Omental fat pad (tissue), 4 donors: Measurements from ENCODE around the gene RRP7A. TPM values are rescaled to one million over a fixed set of nuclear protein-coding genes. Genes with fewer than 3 reads are reported as not detected.
"Not testable (repeated sequence)": the region's sequence is repeated elsewhere in the genome, so short reads cannot be mapped to it uniquely, and the experiment has no call there.

Source experiments
- ATAC-seq: fragments of 150-250 bp; one replicate; pipeline ENCODE4 v1.9.1; 2016; ENCODE audit warnings: mild to moderate bottlenecking, moderate library complexity; ENCODE audit not compliant: low FRiP score
- DNase-seq: peaks from one replicate; pipeline ENCODE4 v3.0.0-alpha.2; 2019; ENCODE audit warnings: low spot score
- total RNA-seq, 4 donors: library from RNA; depleted of rRNA; stranded (reverse); fragments of >200 nt; gene quantifications; one replicate each; pipeline ENCODE4 v1.1.0, GENCODE V29; 2016
- TF ChIP-seq, protein P1 (sequence below), 3 donors: fragments of 450-650 bp; IDR thresholded peaks; one replicate each; pipeline ENCODE4 v1.5.1; 2016 to 2017; ENCODE audit warnings: antibody characterized with exemption in 3 of 3, mild to moderate bottlenecking in 3 of 3, moderate library complexity in 2 of 3

Gene RRP7A, protein sequence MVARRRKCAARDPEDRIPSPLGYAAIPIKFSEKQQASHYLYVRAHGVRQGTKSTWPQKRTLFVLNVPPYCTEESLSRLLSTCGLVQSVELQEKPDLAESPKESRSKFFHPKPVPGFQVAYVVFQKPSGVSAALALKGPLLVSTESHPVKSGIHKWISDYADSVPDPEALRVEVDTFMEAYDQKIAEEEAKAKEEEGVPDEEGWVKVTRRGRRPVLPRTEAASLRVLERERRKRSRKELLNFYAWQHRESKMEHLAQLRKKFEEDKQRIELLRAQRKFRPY
- 10 to 100 TPM; 19.3 to 28.6 (median 23.4) TPM for total RNA-seq

DNA sequence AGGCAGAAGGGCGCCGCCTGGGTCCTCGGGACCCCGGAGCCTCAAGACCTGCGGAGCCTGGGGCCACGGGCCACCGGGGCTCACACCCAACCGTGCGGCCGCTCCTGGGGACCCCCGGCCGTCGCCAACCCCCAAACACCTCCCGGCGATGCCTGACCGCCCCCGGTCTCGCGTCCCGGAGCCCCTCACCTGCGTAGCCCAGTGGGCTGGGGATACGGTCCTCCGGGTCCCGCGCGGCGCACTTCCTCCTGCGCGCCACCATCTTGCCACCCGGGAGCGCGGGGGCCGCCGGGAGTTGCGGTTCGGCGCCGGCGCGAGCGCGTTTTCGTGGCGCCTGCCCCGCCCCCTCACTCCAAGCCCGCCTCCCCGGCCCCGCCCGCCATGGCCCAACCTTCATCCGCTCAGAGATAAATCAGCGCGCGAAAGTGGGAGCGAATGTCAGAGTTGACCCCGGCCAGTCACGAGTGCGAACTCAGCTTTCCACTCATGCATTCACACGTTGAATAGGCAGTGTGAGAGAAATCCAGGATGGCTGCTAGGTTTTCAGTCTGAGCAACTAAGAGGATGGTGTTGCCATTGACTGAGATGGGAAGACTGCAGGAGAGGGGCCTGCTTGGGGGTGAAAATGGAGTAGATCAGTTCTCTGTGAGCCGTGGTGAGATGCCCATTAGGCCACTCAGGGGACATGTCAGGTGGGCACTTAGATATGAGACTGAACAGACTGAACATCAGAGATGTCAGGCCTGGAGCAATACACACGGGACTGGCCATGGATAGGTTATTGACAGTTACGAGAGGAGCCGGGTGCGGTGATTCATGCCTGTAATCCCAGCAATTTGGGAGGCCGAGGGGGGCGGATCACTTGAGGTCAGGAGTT is at the start of gene RRP7A:
RRP7A (minus strand) TSS at position 272 of the 877 bp plus-strand sequence; CDS start at position 262, 10 bp downstream.
- peak; percentile 61 for DNase-seq
- TF ChIP-seq, protein P1, sequence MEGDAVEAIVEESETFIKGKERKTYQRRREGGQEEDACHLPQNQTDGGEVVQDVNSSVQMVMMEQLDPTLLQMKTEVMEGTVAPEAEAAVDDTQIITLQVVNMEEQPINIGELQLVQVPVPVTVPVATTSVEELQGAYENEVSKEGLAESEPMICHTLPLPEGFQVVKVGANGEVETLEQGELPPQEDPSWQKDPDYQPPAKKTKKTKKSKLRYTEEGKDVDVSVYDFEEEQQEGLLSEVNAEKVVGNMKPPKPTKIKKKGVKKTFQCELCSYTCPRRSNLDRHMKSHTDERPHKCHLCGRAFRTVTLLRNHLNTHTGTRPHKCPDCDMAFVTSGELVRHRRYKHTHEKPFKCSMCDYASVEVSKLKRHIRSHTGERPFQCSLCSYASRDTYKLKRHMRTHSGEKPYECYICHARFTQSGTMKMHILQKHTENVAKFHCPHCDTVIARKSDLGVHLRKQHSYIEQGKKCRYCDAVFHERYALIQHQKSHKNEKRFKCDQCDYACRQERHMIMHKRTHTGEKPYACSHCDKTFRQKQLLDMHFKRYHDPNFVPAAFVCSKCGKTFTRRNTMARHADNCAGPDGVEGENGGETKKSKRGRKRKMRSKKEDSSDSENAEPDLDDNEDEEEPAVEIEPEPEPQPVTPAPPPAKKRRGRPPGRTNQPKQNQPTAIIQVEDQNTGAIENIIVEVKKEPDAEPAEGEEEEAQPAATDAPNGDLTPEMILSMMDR (IDR thresholded peaks at IDR 0.05): no peak
- ATAC-seq: peak; percentile 87

- not testable (repeated sequence) for DNase-seq, ATAC-seq
Observed at GRCh38 chr22:42567950-42568349, 48.4 kb upstream of the RRP7A start.

DNA sequence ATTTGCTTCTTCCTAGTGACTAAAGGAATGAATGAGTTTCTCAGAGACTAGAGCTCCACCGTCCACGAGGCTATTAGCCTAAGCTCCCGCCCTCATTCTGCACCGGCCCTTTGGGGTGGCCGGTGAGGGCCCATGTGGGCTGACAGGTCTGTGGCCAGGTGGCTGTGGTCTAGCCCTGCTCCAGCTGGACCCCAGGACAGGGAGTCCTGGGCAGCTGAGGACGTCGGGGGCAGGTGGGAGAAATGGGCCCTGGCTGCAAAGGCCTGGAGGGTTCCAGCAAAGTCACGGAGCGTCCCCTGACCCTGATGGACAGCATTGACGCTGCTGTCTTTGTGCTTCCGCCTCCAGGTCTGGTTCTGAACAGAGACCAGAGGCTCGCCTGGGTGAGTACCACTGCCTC is 46.4 kb upstream of the RRP7A start:
- TF ChIP-seq, protein P1 (IDR thresholded peaks at IDR 0.05): no peak
- ATAC-seq: no peak

GRCh38 chr22:42564699-42565098 is 45.1 kb upstream of the RRP7A start:
- TF ChIP-seq, protein P1 (IDR thresholded peaks at IDR 0.05): no peak
- ATAC-seq (no peak), DNase-seq (no peak)

More for the DNA sequence above, 46.4 kb upstream of the RRP7A start:
- DNase-seq: no peak

DNA sequence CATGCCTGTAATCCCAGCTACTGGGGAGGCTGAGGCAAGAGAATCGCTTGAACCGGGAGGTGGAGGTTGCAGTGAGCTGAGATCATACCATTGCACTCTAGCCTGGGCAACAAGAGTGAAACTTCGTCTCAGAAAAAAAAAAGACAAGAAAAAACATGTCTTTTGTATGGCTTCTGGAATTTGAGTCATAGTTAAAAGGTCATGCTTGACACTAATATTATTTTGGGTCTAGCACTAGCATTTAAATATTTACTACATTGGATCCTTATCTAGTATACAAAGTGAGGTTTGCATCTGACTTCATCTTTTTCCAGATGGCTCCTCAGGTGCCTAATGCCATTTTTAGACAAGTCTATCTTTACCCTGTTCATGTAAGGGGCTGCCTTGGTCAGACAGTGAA is 44.3 kb upstream of the RRP7A start:
- DNase-seq, ATAC-seq: not testable (repeated sequence)

DNA sequence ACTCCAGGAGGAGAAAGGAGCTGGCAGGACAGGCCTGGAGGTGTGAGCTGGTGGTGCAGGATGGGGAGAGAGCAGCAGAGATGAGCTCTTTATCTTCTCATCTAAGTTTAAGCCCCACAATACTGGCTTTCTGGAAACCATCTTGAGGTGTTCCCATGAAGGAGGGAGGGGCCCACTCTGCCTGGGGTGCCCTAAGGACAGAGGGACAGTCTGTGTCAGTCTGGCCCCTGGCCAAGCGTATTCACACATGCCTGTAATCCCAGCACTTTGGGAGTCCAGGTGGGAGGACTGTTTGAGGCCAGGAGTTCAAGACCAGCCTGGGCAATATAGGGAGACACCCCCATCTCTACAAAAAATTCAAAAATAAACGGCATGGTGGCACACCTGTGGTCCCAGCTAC is 43.1 kb upstream of the RRP7A start:
- TF ChIP-seq, protein P1 (IDR thresholded peaks at IDR 0.05): no peak
- ATAC-seq (no peak), DNase-seq (no peak)

DNA sequence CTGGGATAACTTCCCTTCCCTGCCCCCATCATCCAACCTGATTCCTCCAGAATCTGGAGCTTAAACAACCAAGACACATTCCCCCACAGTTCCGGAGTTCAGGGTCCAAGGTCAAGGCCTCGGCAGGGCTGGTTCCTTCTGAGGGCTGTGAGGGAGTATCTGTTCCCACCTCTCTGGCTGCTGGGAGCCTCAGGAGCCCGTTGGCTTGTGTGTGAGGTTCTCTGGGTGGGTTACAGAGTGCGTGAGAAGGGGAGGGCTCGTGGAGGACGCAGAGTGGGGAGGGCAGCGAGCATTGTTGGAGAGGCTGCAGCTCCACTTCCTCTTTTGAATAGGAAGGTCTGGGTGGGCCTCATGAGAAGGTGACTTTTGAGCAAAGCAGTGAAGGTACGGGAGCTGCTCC is 42.7 kb upstream of the RRP7A start:
- ATAC-seq: no peak
- no peak for DNase-seq
- TF ChIP-seq, protein P1 (IDR thresholded peaks at IDR 0.05): no peak

- DNase-seq (no peak), ATAC-seq (no peak)
- TF ChIP-seq, protein P1 (IDR thresholded peaks at IDR 0.05): no peak
Observed at GRCh38 chr22:42561856-42562255, 42.3 kb upstream of the RRP7A start.
